GM10266 (cell line): ENCODE results near the gene NUP210.

Experiments used
- DNase-seq: peaks from one replicate; pipeline ENCODE4 v3.0.0; 2012; ENCODE audit errors: extremely low spot score
- TF ChIP-seq, protein P1 (sequence below): IDR thresholded peaks from 2 replicates; pipeline ENCODE4 v1.5.1; 2012; ENCODE audit warnings: mild to moderate bottlenecking, low read depth; ENCODE audit not compliant: control insufficient read depth, insufficient read depth; ENCODE audit errors: missing control alignments

Gene NUP210

DNA sequence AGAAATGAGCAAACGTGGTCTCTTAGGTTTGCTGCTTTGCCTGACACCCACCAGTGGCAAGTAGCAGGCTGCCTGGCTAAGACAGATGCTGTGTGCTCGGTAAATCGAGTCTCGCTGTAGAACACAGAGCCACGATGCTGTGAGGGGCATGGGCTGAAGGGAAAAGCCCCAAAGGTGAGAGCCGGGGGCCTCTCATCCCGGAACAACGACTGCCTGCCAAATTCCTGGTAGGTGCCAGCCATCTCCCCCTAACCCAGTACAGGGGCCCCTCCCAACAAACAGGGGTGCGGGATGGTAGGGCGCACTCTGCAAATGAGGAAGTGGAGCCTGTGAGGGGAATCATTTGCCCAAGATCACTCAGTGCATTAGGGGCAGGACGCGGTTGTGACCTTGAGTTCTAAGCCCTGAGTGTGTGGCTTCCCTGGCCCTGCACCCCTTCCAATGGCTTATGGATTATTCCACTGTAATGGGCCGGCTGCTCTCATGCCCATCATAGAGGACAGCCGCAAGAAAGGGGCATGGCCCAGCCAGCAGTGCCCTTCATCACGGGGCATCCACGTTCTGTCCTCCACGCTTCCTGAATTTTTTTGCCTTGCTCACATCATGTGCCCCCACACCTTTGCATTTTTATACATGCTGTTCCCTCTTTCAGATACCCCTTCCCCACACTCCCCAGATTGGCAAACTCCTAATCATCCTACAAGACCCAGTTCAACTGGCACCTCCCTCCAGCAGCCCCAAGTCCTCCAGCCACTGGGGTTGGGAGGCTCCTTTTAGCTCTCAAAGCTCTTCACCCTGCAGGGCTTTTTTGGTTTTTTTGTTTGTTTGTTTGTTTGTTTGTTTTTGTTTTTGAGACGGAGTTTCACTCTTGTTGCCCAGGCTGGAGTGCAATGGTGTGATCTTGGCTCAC, 125.4 kb downstream of the NUP210 start:
- DNase-seq, result no peak
- TF ChIP-seq, protein P1, sequence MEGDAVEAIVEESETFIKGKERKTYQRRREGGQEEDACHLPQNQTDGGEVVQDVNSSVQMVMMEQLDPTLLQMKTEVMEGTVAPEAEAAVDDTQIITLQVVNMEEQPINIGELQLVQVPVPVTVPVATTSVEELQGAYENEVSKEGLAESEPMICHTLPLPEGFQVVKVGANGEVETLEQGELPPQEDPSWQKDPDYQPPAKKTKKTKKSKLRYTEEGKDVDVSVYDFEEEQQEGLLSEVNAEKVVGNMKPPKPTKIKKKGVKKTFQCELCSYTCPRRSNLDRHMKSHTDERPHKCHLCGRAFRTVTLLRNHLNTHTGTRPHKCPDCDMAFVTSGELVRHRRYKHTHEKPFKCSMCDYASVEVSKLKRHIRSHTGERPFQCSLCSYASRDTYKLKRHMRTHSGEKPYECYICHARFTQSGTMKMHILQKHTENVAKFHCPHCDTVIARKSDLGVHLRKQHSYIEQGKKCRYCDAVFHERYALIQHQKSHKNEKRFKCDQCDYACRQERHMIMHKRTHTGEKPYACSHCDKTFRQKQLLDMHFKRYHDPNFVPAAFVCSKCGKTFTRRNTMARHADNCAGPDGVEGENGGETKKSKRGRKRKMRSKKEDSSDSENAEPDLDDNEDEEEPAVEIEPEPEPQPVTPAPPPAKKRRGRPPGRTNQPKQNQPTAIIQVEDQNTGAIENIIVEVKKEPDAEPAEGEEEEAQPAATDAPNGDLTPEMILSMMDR, result no peak

DNA sequence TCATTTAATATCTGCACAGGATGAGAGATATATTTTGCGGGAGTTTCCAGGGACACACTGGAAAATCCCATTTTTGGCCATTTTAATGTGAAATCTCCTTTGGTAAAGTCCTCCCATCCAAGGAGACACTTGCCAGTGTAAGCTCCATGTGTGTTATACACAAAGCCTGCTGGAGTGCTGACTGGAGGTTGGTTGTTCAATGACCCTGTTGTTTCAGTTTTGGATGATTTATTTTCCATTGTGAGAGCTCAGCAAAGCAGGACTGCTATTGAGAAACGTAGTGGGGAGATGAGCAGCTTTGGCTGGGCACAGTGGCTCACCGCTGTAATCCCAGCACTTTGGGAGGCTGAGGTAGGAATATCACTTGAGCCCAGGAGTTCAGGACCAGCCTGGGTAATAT, 127.7 kb downstream of the NUP210 start:
- no peak for DNase-seq
- TF ChIP-seq, protein P1, result no peak

DNA sequence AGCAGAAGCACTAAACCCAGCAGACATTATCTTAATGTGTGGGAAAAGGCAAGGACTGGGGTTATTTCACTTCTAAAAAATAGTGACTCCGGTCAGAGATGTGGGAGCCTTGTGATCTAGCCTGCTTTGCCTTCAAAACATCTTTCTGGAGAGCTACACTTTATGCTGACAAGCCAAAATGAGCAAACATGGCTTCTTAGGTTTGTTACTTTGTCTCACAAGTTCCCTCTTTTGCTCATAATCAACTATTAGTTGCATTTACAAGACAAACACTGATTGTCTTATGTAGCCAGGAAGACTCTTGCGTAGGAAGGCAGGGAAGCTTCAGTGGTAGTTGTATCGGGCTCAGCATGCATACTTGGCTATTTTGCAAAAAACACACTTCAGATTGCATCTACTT, 129.2 kb downstream of the NUP210 start:
- no peak for DNase-seq
- TF ChIP-seq, protein P1, result no peak

DNA sequence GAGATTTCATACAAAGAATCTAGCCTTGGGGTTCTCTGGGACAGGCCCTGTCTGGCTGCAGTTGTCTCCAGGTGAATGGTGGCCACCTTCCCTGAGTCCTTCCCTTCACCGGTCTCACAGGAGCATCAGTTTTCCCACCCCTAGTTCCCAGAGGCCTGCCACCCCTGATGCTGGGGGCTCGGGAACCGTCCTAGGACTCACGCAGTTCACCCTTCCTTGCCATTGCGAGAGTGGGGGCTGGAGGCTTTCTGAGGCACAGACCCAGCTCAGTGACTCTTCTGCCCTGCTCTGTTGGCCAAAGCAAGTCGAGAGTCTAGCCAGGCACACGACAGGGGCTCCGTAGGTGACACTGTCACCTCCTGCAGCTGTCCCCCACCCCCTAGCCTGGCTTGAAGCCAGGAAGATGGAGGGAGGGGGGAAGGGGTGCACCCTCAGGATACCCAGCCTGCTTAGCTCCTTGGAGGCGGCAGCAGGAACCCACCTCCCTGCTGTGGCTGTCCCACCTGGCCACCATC, 130.3 kb downstream of the NUP210 start:
- DNase-seq, result no peak
- TF ChIP-seq, protein P1, result no peak

DNA sequence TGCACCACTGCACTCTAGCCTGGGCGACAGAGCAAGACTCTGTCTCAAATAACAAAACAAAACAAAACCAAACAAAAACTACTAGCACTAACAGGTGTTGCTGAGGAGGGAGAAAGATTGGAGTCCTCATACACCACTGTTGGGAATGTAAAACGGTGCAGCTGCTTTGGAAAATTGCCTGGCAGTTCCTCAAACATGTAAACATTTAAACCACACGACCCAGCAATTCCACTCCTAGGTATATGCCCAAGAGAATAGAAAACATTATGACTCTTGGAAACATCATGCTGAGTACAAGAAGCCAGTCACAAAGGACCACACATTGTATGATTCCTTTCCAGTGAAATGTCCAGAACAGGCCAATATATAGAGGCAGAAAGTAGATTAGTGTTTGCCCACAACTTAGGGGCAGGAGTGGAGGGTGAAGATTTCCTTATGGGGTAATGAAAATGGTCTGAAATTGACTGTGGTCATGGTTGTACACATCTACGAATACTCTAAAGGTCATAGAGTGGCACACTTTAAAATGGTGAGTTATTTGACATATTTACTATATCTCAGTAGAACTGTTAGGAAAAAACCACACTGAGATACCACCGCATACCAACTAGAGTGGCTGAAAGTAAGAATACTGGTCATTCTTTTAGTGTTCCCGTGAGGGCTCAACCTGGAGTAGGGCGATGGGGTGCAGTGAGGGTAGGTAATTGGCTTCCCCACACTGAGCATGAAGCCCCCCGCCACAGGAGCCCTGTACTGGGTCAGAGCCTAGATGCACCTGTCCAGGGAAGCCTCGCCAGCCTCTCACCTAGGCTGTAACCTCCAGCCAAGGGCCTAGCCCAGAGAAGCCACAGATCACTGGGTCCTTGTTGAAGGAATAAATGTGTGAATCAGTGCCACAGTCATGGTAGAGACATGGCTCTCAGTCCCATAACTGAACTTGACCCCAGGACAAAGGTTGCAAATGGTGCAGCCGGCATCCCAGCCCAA, 131.1 kb downstream of the NUP210 start:
- TF ChIP-seq, protein P1, result no peak

DNA sequence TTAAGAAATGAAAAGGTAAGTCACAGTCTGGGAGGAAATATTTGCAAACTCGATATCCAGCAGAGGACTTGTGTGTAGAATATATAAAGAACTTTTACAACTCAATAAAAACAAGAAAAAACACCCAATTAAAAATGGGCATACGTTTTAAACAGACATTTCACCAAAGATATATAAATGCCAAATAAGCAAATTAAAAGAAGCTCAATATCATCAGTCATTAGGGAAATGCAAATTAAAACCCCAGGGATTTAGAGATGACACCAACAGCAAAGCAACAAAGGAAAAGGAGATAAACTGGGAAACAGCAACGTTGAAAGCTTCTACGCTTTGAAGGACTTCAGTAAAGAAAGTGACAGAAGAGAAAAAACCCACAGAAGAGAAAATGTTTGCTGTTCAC, 132.3 kb downstream of the NUP210 start:
- no peak for DNase-seq
- TF ChIP-seq, protein P1, result no peak

More for the DNA sequence above, 131.1 kb downstream of the NUP210 start:
- DNase-seq, result no peak
